Stimulated activated CD8-positive, alpha-beta memory T cell treated with anti-CD3 and anti-CD28 coated beads, Interleukin-4, amount 100 ng/mL, for 1 hour (primary cell): Measurements from ENCODE around the gene EIF4G2.
A peak's percentile ranks its signal among the peaks of the same experiment; 100 is the strongest.
"Not testable (repeated sequence)": the region's sequence is repeated elsewhere in the genome, so short reads cannot be mapped to it uniquely, and the experiment has no call there.

Experiments
- DNase-seq, 2 donors: peaks; one replicate each; pipeline ENCODE4 v3.0.0-alpha.2; 2020; ENCODE audit warnings: low read depth in 2 of 2, low spot score in 1 of 2

Gene EIF4G2

DNA sequence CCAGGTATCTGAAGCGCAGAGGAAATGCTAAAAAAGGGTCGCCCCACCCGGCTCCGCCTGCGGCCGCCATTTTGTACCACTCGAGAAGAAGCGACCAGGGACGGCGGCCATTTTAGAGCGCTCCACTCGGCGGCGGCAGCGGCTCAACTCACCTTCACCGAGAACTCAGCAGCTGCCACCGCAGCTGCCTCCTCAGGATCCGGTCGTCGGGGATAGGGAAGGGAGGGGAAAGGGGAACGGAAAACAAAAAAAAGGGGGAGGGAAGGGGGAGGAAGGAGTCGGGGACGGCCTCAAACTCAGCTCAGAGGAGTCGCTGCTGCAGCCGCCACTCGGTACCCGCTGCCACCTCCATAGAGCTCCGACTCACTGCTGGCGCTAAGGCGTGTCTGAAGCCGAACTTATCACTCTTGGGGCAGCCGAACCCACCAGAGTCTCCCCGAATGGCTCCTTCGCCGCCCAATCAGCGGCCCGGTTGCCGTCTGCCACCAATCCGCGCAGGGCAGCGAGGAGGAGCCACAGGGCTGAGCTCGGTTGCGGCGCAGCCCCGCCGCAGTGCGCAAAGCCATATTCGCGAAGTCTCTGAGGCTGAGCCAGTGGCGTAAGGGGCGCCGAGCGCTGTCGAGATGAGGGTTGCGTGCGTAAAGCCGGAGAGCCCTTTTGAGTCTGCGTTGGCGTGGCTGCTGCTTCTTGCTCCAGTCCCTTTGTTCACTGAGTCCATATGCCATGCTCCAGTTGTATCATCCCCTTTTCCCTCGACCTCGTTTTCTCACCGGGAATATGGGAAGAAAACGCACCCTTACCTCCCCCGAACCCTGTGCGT lies at the start of gene EIF4G2:
TSS of gene EIF4G2 (minus strand) at position 374 of the 820 bp plus-strand sequence.
- peak; percentile 90 to 96 for DNase-seq

DNA sequence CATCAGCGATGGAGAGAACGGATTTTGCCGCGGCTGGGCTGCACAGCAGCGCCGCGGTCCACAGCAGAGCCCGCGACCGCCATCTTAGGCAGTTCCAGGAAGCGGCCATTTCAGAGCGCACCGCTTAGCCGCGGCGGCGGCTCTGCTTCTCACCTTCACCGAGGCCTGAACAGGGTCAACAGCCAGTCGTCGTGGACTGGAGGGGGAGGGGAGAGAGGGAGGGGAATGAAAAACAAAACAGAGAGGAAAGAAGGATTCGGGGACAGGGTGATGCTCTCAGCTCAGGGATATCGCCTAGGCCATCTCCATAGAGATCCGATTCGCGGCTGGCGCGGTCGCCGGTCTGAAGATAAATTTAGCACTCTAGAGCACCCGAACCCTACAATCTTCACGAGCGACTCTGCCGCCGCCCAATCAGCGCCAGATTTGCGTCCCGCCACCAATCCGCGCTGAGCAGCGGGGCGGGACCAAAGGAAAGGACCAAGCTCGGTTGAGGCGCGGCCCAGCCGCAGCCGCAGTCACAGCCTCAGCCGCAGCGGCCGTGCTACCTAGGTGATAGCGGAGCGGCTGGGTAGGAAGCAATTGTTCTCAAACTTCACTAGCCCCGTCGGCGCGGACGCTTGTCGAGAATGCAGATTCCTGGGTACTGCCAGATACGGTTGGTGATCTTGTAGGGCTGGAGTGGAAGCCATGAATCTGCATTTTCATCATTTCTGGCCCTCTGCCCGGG lies 49.1 kb upstream of the EIF4G2 start, which contains the start of gene ZBED5:
TSS of gene ZBED5 (minus strand) at position 345 of the 730 bp plus-strand sequence. CDS start 3,108 bp downstream, outside the sequence.
- DNase-seq = peak; percentile 84 to 91

DNA sequence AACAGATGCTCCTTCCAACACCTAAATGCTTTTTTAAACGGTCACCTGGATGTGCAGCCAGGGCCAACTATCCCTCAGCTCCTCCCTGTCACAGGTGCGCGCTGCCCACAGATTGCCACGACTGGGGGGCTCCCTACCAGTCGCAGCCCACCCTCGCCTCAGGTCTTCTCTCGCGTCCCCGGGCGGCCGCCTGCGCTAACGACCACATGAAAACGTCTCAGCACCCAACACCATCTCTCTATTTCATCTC lies 48.7 kb upstream of the EIF4G2 start:
- peak in 1 of 2 donors; percentile 9 for DNase-seq

DNA sequence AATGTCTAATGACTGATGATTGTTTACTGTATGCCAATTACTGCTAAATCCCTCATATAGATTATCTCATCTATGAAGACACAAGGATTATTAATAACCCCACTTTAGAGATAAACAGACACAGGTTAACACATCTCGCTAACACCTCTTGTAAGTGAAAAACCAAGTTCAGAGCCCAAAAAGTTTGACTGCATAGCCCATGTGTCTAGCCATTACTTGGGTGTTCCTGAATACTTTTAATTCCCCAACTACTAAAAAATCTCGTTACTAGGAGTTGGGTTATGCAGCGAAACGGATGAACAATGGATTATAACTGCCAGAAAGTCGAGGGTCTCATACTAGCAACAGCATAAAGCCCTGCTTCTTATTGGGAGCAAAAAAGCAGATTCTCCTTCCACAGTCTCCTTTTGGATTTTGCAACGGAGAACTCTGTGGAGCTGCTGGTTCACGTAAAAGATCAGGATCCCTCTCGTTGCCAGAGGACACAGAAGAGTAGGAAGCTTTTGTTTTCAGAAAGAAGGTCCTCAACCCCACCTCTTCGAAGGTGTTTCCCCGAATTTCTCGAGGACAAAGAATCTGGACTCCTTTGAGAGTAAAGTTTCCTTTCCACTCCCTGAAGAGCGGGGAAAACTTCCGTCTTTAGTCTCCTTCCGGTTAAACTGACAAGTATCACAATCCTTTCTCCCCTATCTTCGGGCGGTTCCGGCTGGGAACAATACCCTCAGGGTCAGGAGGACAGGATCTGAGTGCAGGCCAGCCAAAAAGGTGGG lies 48.1 kb upstream of the EIF4G2 start:
- DNase-seq = no peak

DNA sequence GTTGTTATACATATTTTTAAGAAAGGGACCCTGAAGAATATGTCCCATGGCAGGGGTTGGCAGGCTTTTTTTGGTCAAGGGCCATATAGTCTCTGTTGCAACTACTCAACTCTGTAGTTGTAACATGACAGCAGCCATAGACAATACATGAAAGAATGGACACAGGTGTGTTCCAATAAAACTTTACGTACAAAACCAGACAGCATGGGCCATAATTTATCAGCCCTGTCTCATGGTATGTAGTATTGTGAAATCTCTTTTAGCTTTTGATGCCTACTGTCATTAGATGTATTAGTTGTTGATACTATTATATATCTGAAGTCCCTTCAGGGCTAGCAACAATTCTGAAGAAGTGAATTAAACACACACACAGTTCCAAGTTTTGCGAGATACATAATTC lies 46.6 kb upstream of the EIF4G2 start:
- no peak for DNase-seq

DNA sequence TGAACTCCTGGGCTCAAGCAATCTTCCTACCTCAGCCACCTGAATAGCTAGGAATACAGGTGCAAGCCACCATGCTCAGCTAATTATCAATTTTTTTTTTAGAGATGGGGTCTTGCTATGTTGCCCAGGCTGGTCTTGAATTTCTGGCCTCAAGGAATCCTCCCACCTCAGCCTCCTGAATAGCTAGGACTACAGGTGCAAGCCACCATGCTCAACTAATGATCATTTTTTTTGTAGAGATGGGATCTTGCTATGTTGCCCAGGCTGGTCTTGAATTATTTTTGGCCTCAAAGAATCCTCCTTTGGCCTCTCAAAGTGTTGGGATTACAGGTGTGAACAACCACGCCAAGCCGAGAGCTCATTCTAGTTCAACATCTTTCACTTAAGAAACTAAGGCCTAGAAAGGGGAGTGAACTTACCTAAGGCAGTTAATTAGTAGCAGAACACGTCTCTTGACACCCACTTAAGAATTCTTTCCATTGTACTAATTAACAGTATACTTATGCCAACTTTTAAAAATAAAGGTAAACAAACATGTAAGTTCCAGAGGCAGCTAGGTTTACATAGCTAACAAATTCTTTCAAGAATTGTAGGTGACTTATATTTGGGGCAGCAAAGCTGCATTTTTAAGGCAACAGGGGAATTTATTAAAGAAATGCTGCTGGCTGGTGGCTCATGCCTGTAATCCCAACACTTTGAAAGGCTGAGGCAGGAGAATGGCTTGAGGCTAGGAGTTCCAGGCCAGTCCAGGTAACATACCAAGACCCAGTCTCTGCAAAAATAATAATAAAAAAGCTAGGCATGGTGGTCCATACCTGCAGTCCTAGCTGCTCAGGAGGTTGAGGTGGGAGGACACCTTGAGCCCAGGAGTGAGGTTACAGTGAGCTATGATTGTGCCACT lies 39.5 kb upstream of the EIF4G2 start:
- DNase-seq = no peak

DNA sequence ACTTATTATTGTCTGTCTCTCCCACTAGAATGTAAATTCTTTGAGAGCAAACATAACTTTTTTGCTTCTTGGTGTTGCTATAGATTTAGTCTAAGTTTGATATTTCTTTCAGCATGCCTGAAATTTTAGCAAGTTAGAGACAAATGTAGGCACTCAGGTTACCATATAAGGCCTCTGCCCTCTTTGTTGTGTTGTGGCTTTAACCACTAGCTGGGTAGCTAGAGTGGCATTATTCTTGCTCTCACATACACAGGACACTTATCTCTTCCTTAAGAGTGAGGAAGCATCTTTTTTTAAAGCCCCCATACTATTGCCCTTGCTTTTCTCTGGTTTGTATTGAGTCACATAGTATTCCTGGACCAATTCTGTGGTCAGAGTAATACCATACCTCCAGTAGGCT lies 37.9 kb upstream of the EIF4G2 start:
- no peak for DNase-seq

DNA sequence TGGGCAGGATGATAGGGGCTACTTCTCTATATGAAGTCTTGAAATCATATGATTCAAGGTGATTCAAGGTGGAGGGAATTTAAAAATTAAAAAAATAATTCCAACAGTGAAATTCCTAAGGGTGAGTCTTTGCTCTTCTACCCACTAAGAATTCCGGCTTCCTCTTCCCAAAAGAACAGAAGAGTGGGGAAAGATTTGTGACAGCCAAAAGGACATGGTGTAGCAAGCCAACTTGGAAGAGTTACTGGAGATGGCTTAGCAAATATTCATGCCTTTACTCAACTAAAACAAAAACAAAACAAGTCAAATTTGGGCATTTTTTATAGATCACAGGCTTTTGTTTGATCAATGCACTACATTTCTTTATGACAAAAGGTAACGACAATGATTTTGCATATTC lies 36.9 kb upstream of the EIF4G2 start:
- no peak for DNase-seq

DNA sequence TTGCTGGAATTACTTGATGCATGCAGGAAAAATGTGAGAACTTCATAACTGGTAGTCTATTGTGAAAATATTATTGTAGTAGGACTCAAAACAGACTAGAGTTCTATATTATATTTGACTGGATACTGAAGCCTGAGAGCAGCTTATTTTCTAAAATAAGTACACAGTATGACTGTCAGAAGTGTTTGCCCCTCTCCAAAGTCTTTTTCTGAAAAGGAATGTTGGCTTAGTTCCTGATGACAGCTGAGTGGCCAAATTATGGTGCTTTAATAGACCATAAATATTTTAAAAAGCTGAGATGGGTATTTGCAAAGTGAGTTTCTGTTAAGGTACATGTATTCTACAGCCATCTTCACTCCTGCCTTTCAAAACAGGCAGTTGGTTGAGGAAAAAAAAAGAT lies 36.1 kb upstream of the EIF4G2 start:
- DNase-seq = no peak

DNA sequence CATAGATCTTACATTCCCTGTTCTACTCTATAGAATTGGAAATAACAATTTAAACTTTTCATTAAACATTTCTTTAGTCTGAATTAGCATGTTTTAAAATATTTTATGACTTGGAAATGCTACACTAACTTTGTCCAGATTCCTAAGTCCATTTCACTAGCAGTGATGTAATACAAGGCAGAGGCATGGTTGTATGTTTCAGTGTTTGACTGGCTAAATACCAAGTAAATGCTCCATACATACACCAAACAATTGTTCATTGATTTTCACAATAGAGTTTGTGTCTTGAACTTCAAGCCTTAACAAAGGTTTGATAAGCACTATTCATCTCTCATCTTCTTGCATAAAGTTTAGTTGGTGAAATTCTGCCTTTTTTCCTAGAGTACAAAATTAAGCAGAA lies 35.6 kb upstream of the EIF4G2 start:
- DNase-seq = no peak

DNA sequence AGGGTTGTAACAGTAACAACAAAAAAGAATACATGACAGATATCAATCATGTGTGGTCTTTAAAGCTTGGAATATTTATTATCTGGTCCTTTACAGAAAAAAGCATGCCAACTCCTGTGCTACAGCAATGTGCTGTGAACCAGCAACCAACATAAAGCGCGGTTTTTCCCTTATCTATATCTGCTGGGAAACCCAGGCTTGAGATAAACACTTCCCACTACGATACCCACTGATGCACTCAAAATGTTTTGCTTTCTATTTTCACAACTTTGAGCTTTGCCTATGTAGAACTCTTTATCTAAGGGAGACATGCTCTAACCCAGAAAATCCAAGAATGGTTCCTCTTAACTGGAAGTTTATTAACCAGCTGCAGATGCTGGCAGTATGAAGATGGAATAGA lies 30.2 kb upstream of the EIF4G2 start:
- DNase-seq = no peak

DNA sequence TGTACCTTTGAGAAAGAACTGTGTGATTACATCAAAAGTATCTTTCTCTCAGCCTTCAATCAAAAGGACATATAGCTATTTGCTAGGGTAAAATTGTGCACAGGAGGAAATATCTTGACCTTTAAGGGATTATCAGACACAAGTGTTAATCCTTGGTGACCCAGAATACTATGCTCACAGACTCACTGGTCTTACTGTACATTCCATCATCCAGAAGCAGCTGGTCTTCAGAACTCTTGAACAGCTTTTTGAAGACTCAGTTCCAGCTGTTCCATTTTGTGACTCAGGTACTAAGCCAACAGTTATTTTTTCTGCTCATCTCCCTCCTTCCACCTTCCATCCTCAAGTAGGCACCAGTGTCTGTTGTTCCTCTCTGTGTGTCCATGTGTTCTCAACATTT lies 29.4 kb upstream of the EIF4G2 start:
- no peak for DNase-seq

DNA sequence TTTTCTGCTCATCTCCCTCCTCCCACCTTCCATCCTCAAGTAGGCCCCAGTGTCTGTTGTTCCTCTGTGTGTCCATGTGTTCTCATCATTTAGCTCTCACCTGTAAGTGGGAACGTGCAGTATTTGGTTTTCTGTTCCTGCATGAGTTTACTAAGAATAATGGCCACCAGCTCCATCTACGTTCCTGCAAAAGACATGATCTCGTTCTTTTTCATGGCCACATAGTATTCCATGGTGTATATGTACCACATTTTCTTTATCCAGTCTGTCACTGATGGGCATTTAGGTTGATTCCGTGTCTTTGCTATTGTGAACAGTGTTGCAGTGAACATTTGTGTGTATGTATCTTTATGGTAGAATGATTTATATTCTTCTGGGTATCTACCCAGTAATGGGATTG lies 28.2 kb upstream of the EIF4G2 start:
- not testable (repeated sequence) for DNase-seq

DNA sequence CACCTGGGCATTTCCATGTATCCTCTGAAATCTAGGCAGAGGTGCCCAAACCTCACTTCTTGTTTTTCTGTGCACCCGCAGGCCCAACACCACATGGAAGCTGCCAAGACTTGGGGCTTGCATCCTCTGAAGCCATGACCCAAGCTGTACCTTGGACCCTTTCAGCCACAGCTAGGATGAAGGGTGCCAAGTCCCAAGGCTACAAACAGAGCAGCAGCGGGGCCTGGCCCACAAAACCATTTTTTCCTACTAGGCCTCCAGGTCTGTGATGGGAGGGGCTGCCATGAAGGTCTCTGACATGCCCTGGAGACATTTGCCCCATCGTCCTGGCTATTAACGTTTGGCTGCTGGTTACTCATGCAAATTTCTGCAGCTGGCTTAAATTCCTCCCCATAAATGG lies 20.4 kb upstream of the EIF4G2 start:
- no peak for DNase-seq

DNA sequence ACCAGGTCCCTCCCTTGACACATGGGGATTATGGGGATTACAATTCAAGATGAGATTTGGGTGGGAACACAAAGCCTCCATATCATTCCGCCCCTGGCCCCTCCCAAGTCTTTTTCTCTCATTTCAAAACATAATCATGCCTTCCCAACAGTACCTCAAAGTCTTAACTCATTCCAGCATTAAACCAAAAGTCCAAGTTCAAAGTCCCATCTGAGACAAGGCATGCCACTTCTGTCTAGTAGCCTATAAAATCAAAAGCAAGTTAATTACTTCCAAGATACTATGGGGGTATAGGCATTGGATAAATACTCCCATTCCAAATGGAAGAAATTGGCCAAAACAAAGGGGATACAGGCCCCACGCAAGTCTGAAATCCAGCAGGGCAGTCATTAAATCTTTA lies 19.7 kb upstream of the EIF4G2 start:
- DNase-seq = no peak

DNA sequence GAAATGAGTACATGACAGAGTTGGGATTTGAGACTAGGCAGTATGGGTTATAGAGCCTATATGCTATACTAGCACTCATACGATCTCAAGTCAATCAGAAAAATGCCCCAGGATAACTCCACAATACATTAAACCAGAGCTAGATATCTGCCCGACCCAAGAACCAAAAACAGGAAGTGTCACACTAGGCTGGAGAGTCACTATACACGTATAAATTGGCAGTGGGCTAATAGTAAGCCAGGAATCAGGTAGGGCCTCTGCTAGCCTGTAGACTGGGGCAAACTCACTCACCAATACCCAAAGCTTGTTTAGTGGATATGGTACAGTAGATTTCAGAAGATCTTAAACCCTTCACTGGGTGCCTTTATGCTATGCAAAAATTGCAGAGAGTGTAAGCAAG lies 16.2 kb upstream of the EIF4G2 start:
- no peak for DNase-seq

DNA sequence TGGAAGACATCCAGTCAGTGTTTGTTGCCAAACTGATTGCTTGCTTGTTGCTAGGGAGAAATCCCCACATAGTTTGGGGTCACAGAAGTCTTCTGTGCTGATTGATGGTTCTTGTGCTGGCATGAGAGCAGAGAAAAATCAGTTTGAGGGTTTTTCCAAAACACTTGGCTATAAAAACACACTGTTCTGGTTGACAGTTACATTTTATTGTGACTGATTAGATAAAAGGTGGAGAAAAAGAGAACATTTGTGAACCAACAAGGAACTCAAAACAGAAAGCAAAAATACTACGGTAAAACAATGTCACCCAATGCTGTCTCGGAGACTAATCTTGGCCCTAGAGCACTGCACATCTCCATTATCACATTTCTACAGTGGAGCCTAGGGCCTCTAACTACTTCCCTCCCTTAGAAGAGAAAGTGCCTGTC lies 14.4 kb upstream of the EIF4G2 start:
- DNase-seq = no peak

DNA sequence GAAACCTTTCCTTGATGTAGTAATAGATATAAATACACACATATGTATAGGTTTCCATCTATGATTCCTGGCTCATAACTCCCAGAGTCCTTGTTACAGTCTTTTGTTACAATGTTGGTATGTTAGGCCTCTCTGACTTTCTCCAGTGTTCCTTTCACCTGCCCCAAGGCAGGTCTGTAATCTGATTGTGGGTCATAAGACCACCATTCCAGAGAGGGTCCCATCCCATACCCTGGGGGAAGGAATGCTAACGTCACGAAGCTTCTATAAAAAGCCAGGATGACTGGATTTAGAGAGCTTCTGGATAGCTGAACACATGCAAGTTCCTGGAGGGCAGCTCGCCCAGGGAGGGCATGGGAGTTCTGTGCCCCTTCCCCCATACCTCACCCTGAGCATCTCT lies 13.8 kb upstream of the EIF4G2 start:
- DNase-seq = not testable (repeated sequence)

DNA sequence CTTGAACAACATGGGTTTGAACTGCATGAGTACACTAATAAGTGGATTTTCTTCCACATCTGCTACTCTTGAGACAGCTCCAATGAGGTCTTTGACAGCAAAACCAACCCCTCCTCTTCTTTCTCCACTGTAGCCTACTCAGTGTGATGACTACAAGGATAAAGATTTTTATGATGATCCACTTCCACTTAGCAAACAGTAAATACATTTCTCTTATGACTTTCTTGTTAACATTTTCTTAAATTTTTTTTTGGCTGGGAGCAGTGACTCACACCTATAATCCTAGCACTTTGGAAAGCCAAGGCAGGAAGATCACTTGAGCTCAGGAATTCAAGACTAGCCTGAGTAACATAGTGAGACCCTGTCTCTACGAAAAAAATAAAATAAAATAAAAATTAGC lies 9.9 kb upstream of the EIF4G2 start:
- DNase-seq = no peak

DNA sequence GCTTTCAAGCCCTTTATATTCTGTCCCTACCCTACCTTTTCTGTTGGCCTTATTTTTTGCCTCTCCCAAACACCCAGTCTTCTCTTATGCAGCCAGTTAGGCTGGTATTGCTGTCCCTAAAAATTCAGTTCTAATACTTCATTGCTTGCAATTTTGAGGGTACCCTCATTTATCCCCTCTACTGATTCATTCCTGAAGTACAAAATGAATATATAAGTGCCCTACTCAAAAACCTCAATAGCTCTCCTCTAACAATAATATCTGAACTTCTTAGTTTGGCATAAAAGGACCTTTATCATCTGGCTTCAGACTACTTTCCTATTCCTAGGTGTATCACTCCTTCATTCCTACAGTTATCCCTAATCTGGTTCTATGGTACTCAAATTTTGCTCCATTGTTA lies 5.2 kb upstream of the EIF4G2 start:
- no peak for DNase-seq
